ENCODE results near the gene NAGK. TPM values are rescaled to one million over a fixed set of nuclear protein-coding genes. Genes with fewer than 3 reads are reported as not detected.

The NAGK gene
- polyA plus RNA-seq, 3 donors: 546 to 789 (median 690) TPM

DNA sequence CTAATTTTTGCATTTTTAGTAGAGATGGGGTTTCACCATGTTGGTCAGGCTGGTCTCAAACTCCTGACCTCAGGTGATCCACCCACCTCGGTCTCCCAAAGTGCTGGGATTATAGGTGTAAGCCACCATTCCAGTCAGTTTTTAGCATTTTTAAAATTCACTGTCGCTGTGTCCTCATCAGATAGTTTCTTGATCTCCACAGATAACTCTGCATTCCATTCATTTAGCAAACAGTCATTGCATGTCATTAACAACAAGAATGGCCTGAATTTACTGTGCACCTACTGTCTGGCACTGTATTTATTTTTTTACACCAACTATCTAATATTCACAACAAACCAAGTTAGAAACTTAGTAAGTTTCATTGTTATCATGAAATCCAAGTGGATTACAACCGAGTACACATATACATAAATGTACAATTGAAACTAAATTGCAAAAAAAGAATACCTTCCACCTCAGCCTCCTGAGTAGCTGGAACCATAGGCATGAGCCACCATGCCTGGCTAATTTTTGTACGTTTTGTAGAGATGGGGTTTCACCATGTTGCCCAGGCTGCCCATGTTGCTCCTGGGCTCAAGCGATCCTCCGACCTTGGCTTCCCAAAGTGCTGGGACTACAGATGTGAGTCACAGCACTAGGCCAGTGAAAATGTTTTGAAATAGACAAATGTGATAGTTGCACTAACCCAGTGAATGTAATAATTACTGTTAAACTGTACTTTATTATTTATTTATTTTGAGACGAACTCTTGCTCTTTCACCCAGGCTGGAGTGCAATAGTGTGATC, 57.3 kb downstream of the NAGK start:
- Histone ChIP-seq H4K20me1 (ENCODE audit: insufficient read depth, low read length) (no peaks in the 10 kb centered on the region), H3K27me3 (ENCODE audit: control insufficient read depth in 2 of 2, insufficient read depth in 2 of 2, low read length in 2 of 2) (no peaks in the 10 kb centered on the region), H3K36me3 (replicated peaks in 1 of 2; ENCODE audit: control insufficient read depth in 1 of 2, insufficient read depth in 2 of 2, low read length in 2 of 2) (peaks cover 27 to 36% of the 10 kb centered on the region in 2 donors), H3K9me3 (replicated peaks in 1 of 2; ENCODE audit: control insufficient read depth in 1 of 2, insufficient read depth in 1 of 2, low read length in 2 of 2) (no peaks in the 10 kb centered on the region), H3K4me1 (ENCODE audit: control insufficient read depth in 1 of 2, insufficient read depth in 2 of 2, low read length in 2 of 2) (peaks cover 8 to 21% of the 10 kb centered on the region in 2 donors), H3K79me2 (ENCODE audit: insufficient read depth, low read length) (peaks cover 52% of the 10 kb centered on the region), H3K27ac (ENCODE audit: low read depth in 1 of 2, low read length in 2 of 2) (no peak overlapping the region), H2AFZ (ENCODE audit: insufficient read depth, low read depth, low read length, poor library complexity, severe bottlenecking) (no peak overlapping the region), H3K4me2 (replicated peaks; ENCODE audit: extremely low read depth, low read length, poor library complexity, severe bottlenecking) (no peak overlapping the region), H3K9ac (ENCODE audit: insufficient read depth, low read length, poor library complexity, severe bottlenecking) (no peak overlapping the region), H3K4me3 (replicated peaks in 1 of 3; ENCODE audit: low read depth in 2 of 3, low read length in 3 of 3) (no peak overlapping the region)
- Mint-ChIP-seq H3K27me3 (ENCODE audit: low read depth in 3 of 3) (peaks cover 0 to 2% (median 0%) of the 10 kb centered on the region in 3 donors), H3K4me1 (peaks cover 11% of the 10 kb centered on the region), H3K36me3 (peaks cover 21 to 29% of the 10 kb centered on the region in 2 donors), H3K9me3 (peaks cover 0 to 2% (median 0%) of the 10 kb centered on the region in 7 donors), H3K27ac (no peak overlapping the region), H3K4me3 (no peak overlapping the region)
- TF ChIP-seq, protein P1, sequence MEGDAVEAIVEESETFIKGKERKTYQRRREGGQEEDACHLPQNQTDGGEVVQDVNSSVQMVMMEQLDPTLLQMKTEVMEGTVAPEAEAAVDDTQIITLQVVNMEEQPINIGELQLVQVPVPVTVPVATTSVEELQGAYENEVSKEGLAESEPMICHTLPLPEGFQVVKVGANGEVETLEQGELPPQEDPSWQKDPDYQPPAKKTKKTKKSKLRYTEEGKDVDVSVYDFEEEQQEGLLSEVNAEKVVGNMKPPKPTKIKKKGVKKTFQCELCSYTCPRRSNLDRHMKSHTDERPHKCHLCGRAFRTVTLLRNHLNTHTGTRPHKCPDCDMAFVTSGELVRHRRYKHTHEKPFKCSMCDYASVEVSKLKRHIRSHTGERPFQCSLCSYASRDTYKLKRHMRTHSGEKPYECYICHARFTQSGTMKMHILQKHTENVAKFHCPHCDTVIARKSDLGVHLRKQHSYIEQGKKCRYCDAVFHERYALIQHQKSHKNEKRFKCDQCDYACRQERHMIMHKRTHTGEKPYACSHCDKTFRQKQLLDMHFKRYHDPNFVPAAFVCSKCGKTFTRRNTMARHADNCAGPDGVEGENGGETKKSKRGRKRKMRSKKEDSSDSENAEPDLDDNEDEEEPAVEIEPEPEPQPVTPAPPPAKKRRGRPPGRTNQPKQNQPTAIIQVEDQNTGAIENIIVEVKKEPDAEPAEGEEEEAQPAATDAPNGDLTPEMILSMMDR (IDR thresholded peaks at IDR 0.05): no peak
- intact Hi-C loops (cut with micrococcal nuclease): no loop called here
- 96% methylated on average over 3 of the region's 7 CpGs for WGBS (ENCODE audit: insufficient coverage)
- no peak for DNase-seq

DNA sequence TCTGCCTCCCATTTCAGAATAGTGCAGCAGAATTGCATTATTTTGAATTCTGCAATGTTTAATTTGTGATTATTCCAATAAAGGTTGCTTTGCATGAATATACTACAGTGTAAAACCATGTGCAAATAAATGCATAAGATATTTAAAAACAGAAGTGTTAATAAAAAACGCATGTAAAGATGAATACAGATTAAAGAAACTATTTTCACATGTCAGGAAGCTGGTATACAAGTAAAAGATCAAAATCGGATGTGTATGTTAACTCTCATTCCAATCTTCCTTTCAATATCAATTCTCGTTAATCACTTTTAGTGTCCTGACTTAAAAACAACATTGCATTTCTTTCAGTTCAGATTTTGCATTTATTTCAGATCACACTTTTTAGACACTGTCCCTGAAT, 58.5 kb downstream of the NAGK start:
- Histone ChIP-seq H3K9me3 (replicated peaks in 1 of 2; ENCODE audit: control insufficient read depth in 1 of 2, insufficient read depth in 1 of 2, low read length in 2 of 2) (no peaks in the 10 kb centered on the region), H3K9ac (ENCODE audit: insufficient read depth, low read length, poor library complexity, severe bottlenecking) (no peak overlapping the region), H3K4me1 (ENCODE audit: control insufficient read depth in 1 of 2, insufficient read depth in 2 of 2, low read length in 2 of 2) (peaks cover 17 to 33% of the 10 kb centered on the region in 2 donors), H3K27ac (ENCODE audit: low read depth in 1 of 2, low read length in 2 of 2) (no peak overlapping the region), H2AFZ (ENCODE audit: insufficient read depth, low read depth, low read length, poor library complexity, severe bottlenecking) (no peak overlapping the region), H3K4me3 (replicated peaks in 1 of 3; ENCODE audit: low read depth in 2 of 3, low read length in 3 of 3) (no peak overlapping the region), H4K20me1 (ENCODE audit: insufficient read depth, low read length) (no peaks in the 10 kb centered on the region), H3K36me3 (replicated peaks in 1 of 2; ENCODE audit: control insufficient read depth in 1 of 2, insufficient read depth in 2 of 2, low read length in 2 of 2) (peaks cover 15 to 24% of the 10 kb centered on the region in 2 donors), H3K27me3 (ENCODE audit: control insufficient read depth in 2 of 2, insufficient read depth in 2 of 2, low read length in 2 of 2) (no peaks in the 10 kb centered on the region), H3K79me2 (ENCODE audit: insufficient read depth, low read length) (peaks cover 64% of the 10 kb centered on the region), H3K4me2 (replicated peaks; ENCODE audit: extremely low read depth, low read length, poor library complexity, severe bottlenecking) (no peak overlapping the region)
- TF ChIP-seq, protein P1 (IDR thresholded peaks at IDR 0.05): no peak
- Mint-ChIP-seq H3K27ac (no peak overlapping the region), H3K4me3 (no peak overlapping the region), H3K4me1 (peaks cover 11% of the 10 kb centered on the region), H3K27me3 (ENCODE audit: low read depth in 3 of 3) (peaks cover 0 to 2% (median 0%) of the 10 kb centered on the region in 3 donors), H3K36me3 (peaks cover 15 to 19% of the 10 kb centered on the region in 2 donors), H3K9me3 (peaks cover 0 to 2% (median 0%) of the 10 kb centered on the region in 7 donors)
- WGBS (ENCODE audit: insufficient coverage): no CpG with 5 or more reads among the region's 3 CpGs
- intact Hi-C loops (cut with micrococcal nuclease): no loop called here
- no peak for DNase-seq

Other genes starting within 250 kb of the NAGK start
- 10 to 100 TPM in 1 of 3 donors, 1 to 10 TPM in 1, under 1 TPM in 1; 0.65 to 17.0 (median 2.3) TPM for gene CLEC4F, start 248.0 kb upstream of the NAGK start, polyA plus RNA-seq
- gene CD207, start 232.8 kb upstream of the NAGK start, polyA plus RNA-seq: under 1 TPM in 1 of 3 donors, not detected in 2; 0.05 TPM
- gene VAX2, start 168.1 kb upstream of the NAGK start, polyA plus RNA-seq: not detected
- not detected for gene ATP6V1B1, start 132.7 kb upstream of the NAGK start, polyA plus RNA-seq
- under 1 TPM in 1 of 3 donors, not detected in 2; 0.12 TPM for gene ANKRD53, start 90.0 kb upstream of the NAGK start, polyA plus RNA-seq
- 10 to 100 TPM; 20.1 to 32.2 (median 30.6) TPM for gene TEX261, start 73.8 kb upstream of the NAGK start, polyA plus RNA-seq
- gene MCEE, start 61.6 kb downstream of the NAGK start, polyA plus RNA-seq: 10 to 100 TPM in 2 of 3 donors, 1 to 10 TPM in 1; 9.3 to 29.0 (median 24.7) TPM
- gene MPHOSPH10, start 62.0 kb downstream of the NAGK start, polyA plus RNA-seq: 1 to 10 TPM; 4.8 to 9.9 (median 5.6) TPM
- under 1 TPM; 0.08 to 0.20 (median 0.17) TPM for gene PAIP2B, start 158.5 kb downstream of the NAGK start, polyA plus RNA-seq